Activated CD4-positive, alpha-beta T cell treated with anti-CD3 and anti-CD28 coated beads, Interleukin-2, amount 10 ng/mL, durations not matched to agents 7 days and 5 days (primary cell): ENCODE data around the gene SNW1. TPM values are rescaled to one million over a fixed set of nuclear protein-coding genes. Genes with fewer than 3 reads are reported as not detected.
A peak's percentile ranks its signal among the peaks of the same experiment; 100 is the strongest.

Experiments used
- CTCF ChIA-PET: fragments of 350-600 bp; sonication (Branson Sonifier 250); formaldehyde crosslinking; loops from one replicate; lab custom pipeline; 2021; ENCODE audit warnings: antibody characterized with exemption; lab: Charles Lee
- POLR2A ChIA-PET: fragments of 350-600 bp; sonication (Branson Sonifier 250); formaldehyde crosslinking; loops from one replicate; lab custom pipeline; 2021; ENCODE audit warnings: antibody characterized with exemption; lab: Charles Lee
- DNase-seq: peaks from one replicate; pipeline ENCODE4 v3.0.0-alpha.2; 2020
- H3K27ac Mint-ChIP-seq: one replicate; pipeline ENCODE4 v1.8.0; 2021; ENCODE audit warnings: mild to moderate bottlenecking, moderate library complexity, mixed read lengths
- H3K27me3 Mint-ChIP-seq: one replicate; pipeline ENCODE4 v1.8.0; 2021; ENCODE audit warnings: mixed read lengths
- H3K36me3 Mint-ChIP-seq: one replicate; pipeline ENCODE4 v1.8.0; 2021; ENCODE audit warnings: low read depth, mixed read lengths
- H3K4me1 Mint-ChIP-seq: one replicate; pipeline ENCODE4 v1.8.0; 2021; ENCODE audit warnings: mixed read lengths
- H3K4me3 Mint-ChIP-seq: one replicate; pipeline ENCODE4 v1.8.0; 2021; ENCODE audit warnings: mild to moderate bottlenecking, moderate library complexity, mixed read lengths
- H3K9me3 Mint-ChIP-seq: one replicate; pipeline ENCODE4 v1.8.0; 2021; ENCODE audit warnings: mixed read lengths
- total RNA-seq, 2 experiments: library from RNA; stranded (reverse); gene quantifications; one replicate each; pipeline ENCODE4 v1.2.3, GENCODE V29; 2021

The SNW1 gene
- total RNA-seq, 2 experiments from 2014 or later, result 114 to 115 TPM

- Mint-ChIP-seq H3K27ac (peak overlapping the region; percentile 13), H3K27me3 (no peaks in the 10 kb centered on the region), H3K9me3 (no peaks in the 10 kb centered on the region), H3K4me3 (no peak overlapping the region), H3K36me3 (peaks cover 57% of the 10 kb centered on the region), H3K4me1 (peaks cover 17% of the 10 kb centered on the region)
- DNase-seq, result no peak
- CTCF ChIA-PET, result interaction anchor here (0.6 to 1.2 kb wide), 2 partner anchors 27 to 212 kb away, joined by 3 to 5 read pairs; no protein-coding TSS in a partner anchor
- POLR2A ChIA-PET, result no interaction called here
Measured at GRCh38 chr14:77738559-77739250, 22.3 kb downstream of the SNW1 start.

- Mint-ChIP-seq H3K27me3 (no peaks in the 10 kb centered on the region), H3K36me3 (peaks cover 63% of the 10 kb centered on the region), H3K9me3 (no peaks in the 10 kb centered on the region), H3K27ac (no peak overlapping the region), H3K4me1 (no peaks in the 10 kb centered on the region), H3K4me3 (no peak overlapping the region)
- POLR2A ChIA-PET, result no interaction called here
- no peak for DNase-seq
- CTCF ChIA-PET, result interaction anchor here (0.6 kb wide), 2 partner anchors 325 to 910 kb away, joined by 3 to 4 read pairs; no protein-coding TSS in a partner anchor
Measured at GRCh38 chr14:77730976-77731497, 29.9 kb downstream of the SNW1 start.

GRCh38 chr14:77722301-77722700 is 38.7 kb downstream of the SNW1 start:
- peaks cover 64% of the 10 kb centered on the region for H3K36me3 Mint-ChIP-seq

GRCh38 chr14:77721437-77721836 is 39.5 kb downstream of the SNW1 start:
- POLR2A ChIA-PET, result no interaction called here
- no peaks in the 10 kb centered on the region for H3K9me3 Mint-ChIP-seq
- no peaks in the 10 kb centered on the region for H3K27me3 Mint-ChIP-seq
- CTCF ChIA-PET, result interaction anchor here (1.1 kb wide), 1 partner anchor 9 kb away, joined by 3 read pairs; no protein-coding TSS in a partner anchor
- no peak overlapping the region for H3K27ac Mint-ChIP-seq
- no peak overlapping the region for H3K4me3 Mint-ChIP-seq
- DNase-seq, result no peak
- H3K4me1 Mint-ChIP-seq, result no peaks in the 10 kb centered on the region
- H3K36me3 Mint-ChIP-seq, result peaks cover 58% of the 10 kb centered on the region

More at GRCh38 chr14:77722301-77722700, 38.7 kb downstream of the SNW1 start:
- POLR2A ChIA-PET, result no interaction called here
- Mint-ChIP-seq H3K4me3 (no peak overlapping the region), H3K27ac (no peak overlapping the region), H3K4me1 (no peaks in the 10 kb centered on the region), H3K9me3 (no peaks in the 10 kb centered on the region), H3K27me3 (no peaks in the 10 kb centered on the region)
- DNase-seq, result no peak
- CTCF ChIA-PET, result no interaction called here

- Mint-ChIP-seq H3K36me3 (peaks cover 59% of the 10 kb centered on the region), H3K27ac (no peak overlapping the region), H3K4me1 (peaks cover 13% of the 10 kb centered on the region), H3K27me3 (no peaks in the 10 kb centered on the region), H3K9me3 (no peaks in the 10 kb centered on the region), H3K4me3 (no peak overlapping the region)
- ChIA-PET POLR2A (no interaction called here), CTCF (interaction anchor here (0.6 to 0.7 kb wide), 2 partner anchors 127 to 331 kb away, joined by 3 to 5 read pairs; no protein-coding TSS in a partner anchor)
- no peak for DNase-seq
Measured at GRCh38 chr14:77717608-77718305, 43.2 kb downstream of the SNW1 start.

- Mint-ChIP-seq H3K9me3 (no peaks in the 10 kb centered on the region), H3K4me3 (no peak overlapping the region), H3K36me3 (peaks cover 51% of the 10 kb centered on the region), H3K27me3 (no peaks in the 10 kb centered on the region), H3K27ac (no peak overlapping the region), H3K4me1 (peaks cover 22% of the 10 kb centered on the region)
- no peak for DNase-seq
- CTCF ChIA-PET, result no interaction called here
- POLR2A ChIA-PET, result no interaction called here
Measured at GRCh38 chr14:77714926-77715325, 46.0 kb downstream of the SNW1 start.

GRCh38 chr14:77710364-77710763 is 50.6 kb downstream of the SNW1 start:
- H3K4me3 Mint-ChIP-seq, result no peak overlapping the region
- peaks cover 46% of the 10 kb centered on the region for H3K4me1 Mint-ChIP-seq
- no peak for DNase-seq
- no peaks in the 10 kb centered on the region for H3K27me3 Mint-ChIP-seq
- H3K9me3 Mint-ChIP-seq, result no peaks in the 10 kb centered on the region
- POLR2A ChIA-PET, result no interaction called here
- no peak overlapping the region for H3K27ac Mint-ChIP-seq
- H3K36me3 Mint-ChIP-seq, result peaks cover 45% of the 10 kb centered on the region
- CTCF ChIA-PET, result interaction anchor here (1.5 kb wide), 1 partner anchor 10 kb away, joined by 6 read pairs; no protein-coding TSS in a partner anchor

GRCh38 chr14:77709412-77709811 is 51.5 kb downstream of the SNW1 start:
- Mint-ChIP-seq H3K27me3 (no peaks in the 10 kb centered on the region), H3K9me3 (no peaks in the 10 kb centered on the region), H3K36me3 (peaks cover 42% of the 10 kb centered on the region), H3K4me3 (peak overlapping the region; percentile 91), H3K4me1 (peaks cover 39% of the 10 kb centered on the region), H3K27ac (peak overlapping the region; percentile 92)
- CTCF ChIA-PET, result no interaction called here
- POLR2A ChIA-PET, result no interaction called here
- no peak for DNase-seq

- peaks cover 39% of the 10 kb centered on the region for H3K4me1 Mint-ChIP-seq
- no peaks in the 10 kb centered on the region for H3K27me3 Mint-ChIP-seq
- DNase-seq, result no peak
- H3K4me3 Mint-ChIP-seq, result peak overlapping the region; percentile 91
- CTCF ChIA-PET, result no interaction called here
- peak overlapping the region; percentile 92 for H3K27ac Mint-ChIP-seq
- POLR2A ChIA-PET, result no interaction called here
- peaks cover 48% of the 10 kb centered on the region for H3K36me3 Mint-ChIP-seq
- H3K9me3 Mint-ChIP-seq, result no peaks in the 10 kb centered on the region
Measured at GRCh38 chr14:77708749-77709148, 52.2 kb downstream of the SNW1 start.

- H3K27ac Mint-ChIP-seq, result peak within 1 kb of the TSS; percentile 92
- CTCF ChIA-PET, result no interaction called here
- peak; percentile 92 for DNase-seq
- H3K4me3 Mint-ChIP-seq, result peak within 1 kb of the TSS; percentile 91
- H3K9me3 Mint-ChIP-seq, result no peaks in the 10 kb centered on the region
- H3K4me1 Mint-ChIP-seq, result peaks cover 36% of the 10 kb centered on the region
- POLR2A ChIA-PET, result no interaction called here
- peaks cover 43% of the 10 kb centered on the region for H3K36me3 Mint-ChIP-seq
- H3K27me3 Mint-ChIP-seq, result no peaks in the 10 kb centered on the region
Measured at GRCh38 chr14:77707724-77708408, 53.1 kb downstream of the SNW1 start, which contains the start of the genes ALKBH1 and SLIRP. Gene ALKBH1 (minus strand): TSS chr14:77708023. CDS start chr14:77708004, 19 bp downstream. Gene SLIRP (plus strand): TSS chr14:77708103. CDS start chr14:77708112, 9 bp downstream.

- ChIA-PET CTCF (no interaction called here), POLR2A (no interaction called here)
- Mint-ChIP-seq H3K4me3 (peak overlapping the region; percentile 91), H3K36me3 (peaks cover 40% of the 10 kb centered on the region), H3K9me3 (no peaks in the 10 kb centered on the region), H3K27me3 (no peaks in the 10 kb centered on the region), H3K27ac (peak overlapping the region; percentile 92), H3K4me1 (peaks cover 34% of the 10 kb centered on the region)
- DNase-seq, result peak; percentile 31
Measured at GRCh38 chr14:77707355-77707723, 53.6 kb downstream of the SNW1 start.

- CTCF ChIA-PET, result interaction anchor here (0.7 kb wide), 1 partner anchor 14 kb away, joined by 4 read pairs; no protein-coding TSS in a partner anchor
- Mint-ChIP-seq H3K9me3 (no peaks in the 10 kb centered on the region), H3K36me3 (peaks cover 19% of the 10 kb centered on the region), H3K4me3 (no peak overlapping the region), H3K4me1 (peaks cover 1% of the 10 kb centered on the region), H3K27me3 (no peaks in the 10 kb centered on the region), H3K27ac (no peak overlapping the region)
- DNase-seq, result no peak
- POLR2A ChIA-PET, result no interaction called here
Measured at GRCh38 chr14:77691259-77691658, 69.7 kb downstream of the SNW1 start.
